IPS-NIHi7 (cell line): ENCODE measurements around the gene TMEM218.
A peak's percentile ranks its signal among the peaks of the same experiment; 100 is the strongest.
"Not testable (repeated sequence)": the region's sequence is repeated elsewhere in the genome, so short reads cannot be mapped to it uniquely, and the experiment has no call there.

ENCODE experiments used
- DNase-seq: peaks from one replicate; pipeline ENCODE4 v3.0.0; 2012; ENCODE audit warnings: mixed read lengths; ENCODE audit errors: extremely low spot score

The TMEM218 gene

DNA sequence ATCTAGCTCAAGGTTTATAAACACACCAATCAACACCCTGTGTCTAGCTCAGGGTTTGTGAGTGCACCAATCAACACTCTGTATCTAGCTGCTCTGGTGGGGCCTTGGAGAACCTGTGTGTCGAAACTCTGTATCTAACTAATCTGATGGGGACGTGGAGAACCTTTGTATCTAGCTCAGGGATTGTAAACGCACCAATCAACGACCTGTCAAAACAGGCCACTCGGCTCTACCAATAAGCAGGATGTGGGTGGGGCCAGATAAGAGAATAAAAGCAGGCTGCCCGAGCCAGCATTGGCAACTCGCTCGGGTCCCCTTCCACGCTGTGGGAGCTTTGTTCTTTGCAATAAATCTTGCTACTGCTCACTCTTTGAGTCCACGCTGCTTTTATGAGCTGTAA is 21.3 kb downstream of the TMEM218 start:
- not testable (repeated sequence) for DNase-seq

DNA sequence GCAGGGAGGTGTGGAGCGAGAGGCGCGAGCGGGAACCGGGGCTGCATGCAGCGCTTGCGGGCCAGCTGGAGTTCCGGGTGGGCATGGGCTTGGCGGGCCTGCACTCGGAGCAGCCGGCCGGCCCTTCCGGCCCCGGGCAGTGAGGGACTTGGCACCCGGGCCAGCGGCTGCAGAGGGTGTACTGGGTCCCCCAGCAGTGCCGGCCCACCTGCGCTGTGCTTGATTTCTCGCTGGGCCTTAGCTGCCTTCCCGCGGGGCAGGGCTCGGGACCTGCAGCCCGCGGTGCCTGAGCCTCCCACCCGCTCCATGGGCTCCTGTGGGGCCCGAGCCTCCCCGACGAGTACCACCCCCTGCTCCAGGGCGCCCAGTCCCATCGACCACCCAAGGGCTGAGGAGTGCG is 21.9 kb downstream of the TMEM218 start:
- DNase-seq = not testable (repeated sequence)

DNA sequence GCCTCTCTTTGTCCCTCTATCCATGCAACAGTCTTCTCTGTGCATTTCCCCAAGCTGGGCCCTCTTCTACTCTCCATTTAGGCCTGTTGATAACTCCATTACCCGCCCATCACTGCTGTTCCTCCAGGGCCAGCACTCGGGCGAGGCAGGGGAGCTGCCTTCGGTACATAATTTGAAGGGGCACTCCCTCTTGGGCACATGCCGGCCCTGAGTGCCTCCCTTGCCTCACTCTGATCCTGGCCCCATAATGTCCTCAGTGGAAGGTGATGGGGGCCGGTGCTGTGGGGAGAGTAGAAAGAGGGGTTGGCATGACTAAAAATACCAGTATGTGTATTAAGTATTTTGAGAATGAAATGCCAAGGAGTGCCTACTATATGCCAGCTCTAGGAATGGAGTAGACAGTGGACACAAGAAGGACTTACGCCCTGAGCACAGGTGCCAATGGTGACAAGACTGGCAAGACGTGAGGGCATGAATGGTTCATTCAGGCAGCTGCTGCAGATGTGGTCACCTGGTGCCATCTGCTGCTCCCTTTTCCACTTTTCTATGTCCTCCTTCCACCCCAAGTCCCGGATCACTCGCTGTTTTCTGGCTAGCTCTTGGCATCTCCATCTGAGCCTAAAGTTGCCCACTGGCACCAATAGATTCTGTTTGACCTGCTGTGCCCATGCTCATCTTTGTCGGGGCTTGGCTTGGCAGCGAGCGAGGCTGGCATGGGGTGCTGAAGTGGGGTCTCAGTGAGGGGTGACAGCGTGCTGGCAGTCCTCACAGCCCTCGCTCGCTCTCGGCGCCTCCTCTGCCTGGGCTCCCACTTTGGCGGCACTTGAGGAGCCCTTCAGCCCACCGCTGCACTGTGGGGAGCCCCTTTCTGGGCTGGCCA is 22.6 kb downstream of the TMEM218 start:
- DNase-seq = no peak

DNA sequence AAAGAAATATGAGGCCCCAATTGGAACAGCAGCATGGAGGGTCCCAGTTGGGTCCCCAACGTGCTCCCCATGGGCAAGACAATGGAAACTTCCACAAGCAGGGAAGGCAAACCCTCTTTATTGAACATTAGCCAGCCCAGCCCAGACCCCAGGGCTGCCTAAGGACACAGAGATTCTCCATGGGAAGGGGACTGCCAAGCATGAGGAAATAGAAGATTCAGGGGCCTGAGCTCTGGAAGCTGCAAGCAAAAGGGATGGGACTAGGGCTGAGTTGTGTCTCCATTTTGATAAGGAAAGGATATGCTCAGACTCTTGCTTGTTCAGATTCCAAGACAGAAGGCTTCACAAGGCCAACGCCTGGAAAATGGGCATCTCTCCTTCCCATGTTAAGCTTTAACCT is 23.3 kb downstream of the TMEM218 start:
- no peak for DNase-seq

DNA sequence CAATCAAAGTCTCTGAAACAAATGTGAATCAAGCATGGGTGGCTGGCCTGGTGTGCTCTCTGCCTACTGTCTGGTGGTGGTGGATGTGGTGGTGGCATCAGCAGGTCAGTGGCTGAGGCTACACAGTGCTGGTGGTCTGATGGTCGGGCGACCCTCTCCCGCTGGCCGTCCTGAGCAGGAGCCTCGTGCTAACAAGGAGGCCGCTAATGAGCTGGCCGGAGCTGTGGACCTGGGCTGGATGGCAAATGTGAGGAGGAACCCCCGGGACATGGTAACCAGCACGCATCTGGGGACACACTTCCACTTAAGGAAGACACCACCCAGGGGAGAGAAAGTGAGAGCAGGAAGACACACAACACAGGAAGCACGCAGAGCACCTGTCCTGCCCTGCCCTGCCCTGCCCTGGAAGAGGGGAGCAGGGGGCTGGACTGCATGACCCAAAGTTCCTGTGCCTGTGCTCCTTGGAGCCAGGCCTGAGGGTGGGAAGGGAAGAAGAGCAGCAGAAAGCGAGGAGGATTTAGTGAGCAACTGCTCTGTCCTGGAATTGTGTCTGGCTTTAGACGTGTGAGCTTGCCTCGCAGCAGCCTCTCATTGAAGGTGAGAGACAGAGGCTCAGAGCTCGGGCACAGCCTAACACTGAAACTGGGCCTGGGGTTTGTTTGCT is 24.7 kb downstream of the TMEM218 start:
- DNase-seq = no peak

DNA sequence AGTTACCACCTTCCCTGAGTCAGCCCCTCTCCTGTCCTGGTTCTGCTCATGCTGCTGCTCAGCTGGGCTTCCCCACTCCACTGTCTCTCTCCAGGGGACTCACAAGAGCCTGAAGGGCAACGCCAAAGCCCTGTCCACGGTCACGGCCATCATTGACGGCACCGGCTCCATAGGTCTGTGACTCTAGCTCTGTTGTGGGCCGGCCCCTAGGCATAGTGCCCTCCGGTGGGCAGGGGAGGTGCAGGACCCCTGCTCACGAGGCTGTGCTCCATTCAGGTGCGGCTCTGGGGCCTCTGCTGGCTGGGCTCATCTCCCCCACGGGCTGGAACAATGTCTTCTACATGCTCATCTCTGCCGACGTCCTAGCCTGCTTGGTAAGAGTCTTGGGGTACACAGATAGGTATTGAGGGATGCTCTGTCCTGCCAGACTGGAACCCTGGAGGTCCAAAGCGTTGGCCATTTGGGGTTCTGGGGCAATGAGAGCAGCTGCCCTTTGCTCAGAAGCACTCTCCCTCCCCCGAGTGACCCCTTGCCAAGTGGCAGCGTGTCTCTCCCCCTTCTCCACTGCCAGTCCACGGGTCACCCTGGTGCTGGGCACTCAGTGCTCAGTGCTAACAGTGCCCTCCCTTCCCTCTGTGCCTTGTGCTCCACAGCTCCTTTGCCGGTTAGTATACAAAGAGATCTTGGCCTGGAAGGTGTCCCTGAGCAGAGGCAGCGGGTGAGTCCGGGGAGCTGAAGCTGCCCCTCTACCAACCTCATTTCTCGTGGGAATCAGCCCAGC is 25.9 kb downstream of the TMEM218 start:
- peak; percentile 64 for DNase-seq

DNA sequence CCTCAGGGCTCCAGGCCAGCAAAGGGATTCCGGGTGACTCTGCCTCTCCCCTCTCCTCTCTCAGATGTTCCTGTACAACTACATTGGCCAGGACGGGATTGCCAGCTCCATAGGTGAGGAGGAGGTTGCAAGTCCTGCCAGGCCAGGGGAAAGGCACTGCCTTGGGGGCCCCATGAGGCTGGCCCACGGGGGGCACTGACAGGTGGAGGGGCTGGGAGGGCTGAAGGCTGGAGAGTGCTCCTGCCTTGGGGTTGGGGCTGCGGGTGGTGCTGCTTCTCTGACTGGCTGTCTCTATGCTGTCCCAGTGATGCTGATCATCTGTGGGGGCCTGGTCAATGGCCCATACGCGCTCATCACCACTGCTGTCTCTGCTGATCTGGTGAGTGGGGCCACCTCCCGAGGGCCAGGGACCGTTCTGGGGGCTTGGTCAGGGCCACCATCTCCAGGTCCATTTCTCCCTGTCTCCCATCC is 26.6 kb downstream of the TMEM218 start:
- DNase-seq = no peak

DNA sequence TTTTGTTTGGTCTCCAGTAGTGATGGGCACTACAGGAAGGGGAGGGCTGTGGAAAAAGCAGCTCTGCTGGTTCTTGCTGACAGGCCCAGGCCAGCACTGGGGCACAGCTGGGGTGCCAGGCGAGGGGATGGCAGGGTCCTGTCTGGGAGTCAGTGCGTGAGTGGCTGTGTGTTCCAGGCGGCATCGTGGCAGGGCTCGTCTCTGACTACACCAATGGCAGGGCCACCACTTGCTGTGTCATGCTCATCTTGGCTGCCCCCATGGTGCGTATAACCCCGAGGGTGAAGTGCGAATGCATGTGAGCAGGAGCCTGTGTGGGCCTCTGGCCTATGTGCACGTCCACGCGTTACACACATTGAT is 27.4 kb downstream of the TMEM218 start:
- no peak for DNase-seq

DNA sequence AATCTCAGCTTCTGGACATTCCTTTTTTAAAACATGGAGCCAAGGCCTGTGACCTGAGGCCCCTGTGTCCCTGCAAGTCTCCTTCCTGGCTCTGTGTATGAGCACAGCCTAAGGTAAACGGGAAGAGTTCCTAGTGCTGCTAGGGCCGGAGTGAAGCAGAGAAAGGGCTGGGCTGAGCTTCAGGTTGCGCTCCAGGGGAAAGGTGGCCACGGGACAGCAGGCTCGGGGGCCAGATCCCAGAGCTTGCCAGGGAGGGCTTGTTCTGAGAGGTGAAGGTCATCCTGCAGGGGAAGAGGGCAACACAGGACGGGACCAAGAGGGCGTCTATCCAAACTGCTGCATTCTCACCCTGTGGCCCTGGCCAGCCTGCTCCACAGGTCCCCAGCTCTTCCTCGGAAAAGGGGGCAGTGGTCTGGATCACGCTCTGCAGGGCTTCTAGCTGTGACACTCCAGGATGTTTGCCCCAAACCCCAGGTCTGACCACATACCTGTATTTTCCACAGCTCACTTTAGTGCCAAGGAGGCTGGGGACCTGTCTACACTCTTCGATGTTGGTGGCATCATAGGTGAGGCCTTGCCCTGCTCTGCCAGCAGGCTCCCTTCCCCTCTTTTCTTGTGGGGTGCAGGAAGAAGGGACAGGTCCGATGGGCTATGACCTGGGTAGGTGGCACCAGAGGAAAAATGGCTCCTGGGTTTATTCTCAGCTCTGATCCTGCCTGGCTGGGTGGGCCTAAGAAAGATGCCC is 27.9 kb downstream of the TMEM218 start:
- DNase-seq = no peak

DNA sequence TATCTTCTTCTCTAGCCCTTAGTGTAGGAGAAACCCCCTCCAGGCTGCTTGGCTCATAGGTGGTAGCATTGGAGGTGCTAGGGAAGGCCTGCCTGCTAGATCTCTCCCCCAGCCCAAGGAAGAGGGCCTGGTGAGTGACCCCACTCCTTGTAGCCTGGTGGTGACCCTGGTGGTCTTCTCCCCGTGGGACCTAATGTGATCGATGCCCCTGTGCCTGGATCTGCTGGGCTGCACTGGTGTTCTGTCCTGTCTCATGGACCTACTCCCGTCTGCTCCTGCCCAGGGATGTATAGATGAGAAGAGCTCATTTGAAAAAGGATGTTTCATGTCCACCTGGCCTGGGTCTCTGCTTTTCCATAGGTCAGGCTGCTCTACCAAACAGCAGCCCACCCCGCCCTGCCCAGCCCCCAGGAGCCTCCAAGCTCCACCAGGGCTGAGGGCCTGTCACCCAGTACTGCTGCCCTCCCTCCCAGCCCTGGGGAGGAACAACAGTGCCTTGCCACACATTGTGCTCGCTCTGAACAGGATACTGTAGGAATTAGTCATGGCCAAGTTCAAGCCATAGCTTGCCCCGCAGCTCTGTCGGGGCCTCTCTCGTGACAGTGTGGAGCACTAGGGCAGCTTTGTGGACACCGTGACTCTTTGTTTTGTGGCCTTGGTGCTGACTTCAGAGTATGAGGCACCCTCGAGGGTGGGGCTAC is 28.7 kb downstream of the TMEM218 start:
- DNase-seq = no peak

DNA sequence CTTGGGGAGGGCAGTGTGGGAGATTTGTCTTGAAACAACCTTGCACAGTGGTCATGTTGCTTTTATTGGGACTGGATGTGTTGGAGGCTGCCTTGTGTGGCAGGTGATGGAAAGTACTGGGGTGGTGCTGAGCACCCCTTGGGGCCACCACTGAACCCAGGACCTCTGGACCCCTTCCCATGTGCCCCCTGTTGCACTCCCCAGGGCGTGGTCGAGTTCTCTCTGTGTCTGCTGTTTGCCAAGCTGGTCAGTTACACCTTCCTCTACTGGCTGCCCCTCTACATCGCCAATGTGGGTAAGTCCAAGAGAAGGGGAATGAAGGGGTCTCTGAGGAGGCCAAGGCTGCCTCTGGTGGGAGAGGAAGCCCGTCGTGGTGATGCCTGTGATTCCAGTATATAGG is 29.4 kb downstream of the TMEM218 start:
- no peak for DNase-seq

DNA sequence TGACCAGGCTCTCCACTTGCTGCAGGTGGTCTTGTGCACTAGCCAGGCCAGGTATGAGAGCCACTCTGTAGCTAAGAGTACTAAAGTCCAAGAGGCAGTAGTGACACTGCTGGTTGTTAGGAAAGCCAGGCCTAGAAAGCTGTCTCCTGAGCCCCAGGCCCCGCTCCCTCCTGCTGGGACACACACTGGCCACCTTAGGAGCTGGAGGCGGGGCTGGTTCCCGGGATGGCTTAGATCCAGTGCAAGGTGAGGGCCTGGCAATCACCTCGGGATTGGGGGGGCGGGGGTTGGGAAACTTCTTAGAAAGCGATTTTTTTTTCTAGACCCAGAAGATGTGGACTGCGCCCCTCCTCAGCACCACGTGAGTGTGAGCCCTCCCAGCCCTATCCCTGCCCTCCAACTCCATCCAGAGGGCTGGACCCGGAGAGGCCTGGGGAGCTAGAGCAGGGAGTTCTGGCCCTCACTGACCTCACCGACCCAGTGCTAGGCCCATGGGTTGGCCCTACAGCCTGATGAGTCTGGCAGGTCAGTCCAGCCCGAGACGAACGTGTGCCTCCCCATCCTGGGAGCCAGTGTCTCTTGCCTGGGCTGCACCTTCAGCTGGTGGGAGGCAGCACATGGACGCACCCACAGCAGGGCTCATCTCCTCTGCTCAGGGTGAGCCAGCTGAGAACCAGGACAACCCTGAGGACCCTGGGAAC is 30.2 kb downstream of the TMEM218 start:
- no peak for DNase-seq

DNA sequence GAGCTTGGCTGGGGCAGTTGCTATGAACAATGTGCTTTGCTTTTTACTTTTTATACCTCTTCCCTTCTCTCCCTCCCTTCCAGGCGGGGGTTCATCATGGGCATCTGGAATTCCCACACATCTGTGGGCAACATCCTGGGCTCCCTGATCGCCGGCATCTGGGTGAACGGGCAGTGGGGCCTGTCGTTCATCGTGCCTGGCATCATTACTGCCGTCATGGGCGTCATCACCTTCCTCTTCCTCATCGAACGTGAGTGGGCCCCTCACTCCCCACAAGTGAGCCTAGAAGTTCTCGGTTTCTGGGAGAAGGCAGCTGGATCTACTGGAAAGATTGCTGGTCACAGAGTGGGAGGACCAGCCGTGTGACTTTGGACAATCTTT is 30.9 kb downstream of the TMEM218 start:
- no peak for DNase-seq

DNA sequence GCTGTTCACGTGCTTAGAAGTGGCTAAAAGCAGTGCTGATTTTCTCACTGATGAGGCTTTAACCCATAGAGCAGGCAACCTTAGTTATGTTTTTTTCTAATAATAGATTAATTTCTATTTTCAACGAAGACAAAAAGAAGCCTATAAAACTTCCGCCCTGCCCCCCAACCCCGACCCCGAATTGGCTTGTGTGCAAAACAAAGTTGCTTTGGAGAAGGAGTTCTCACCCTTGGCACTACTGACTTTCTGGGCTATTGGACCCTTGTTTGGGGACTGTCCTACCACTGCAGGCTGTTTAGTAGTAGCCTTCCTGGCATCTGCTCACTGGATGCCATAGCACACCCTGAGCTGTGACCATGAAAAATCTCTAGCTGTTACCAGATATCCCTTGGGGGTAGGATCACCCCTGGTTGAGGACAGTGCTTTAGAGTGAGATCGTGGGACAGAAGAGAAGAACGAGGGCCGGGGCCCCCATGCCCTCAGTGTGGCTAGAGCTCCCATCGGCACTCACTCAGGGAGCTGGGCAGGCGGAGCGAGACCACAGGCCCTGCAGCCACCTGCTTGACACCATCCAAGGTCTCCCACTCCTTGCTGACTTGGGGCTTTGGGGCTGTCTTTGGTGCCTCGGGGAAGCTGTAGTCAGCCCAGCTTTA is 31.4 kb downstream of the TMEM218 start:
- DNase-seq = no peak

DNA sequence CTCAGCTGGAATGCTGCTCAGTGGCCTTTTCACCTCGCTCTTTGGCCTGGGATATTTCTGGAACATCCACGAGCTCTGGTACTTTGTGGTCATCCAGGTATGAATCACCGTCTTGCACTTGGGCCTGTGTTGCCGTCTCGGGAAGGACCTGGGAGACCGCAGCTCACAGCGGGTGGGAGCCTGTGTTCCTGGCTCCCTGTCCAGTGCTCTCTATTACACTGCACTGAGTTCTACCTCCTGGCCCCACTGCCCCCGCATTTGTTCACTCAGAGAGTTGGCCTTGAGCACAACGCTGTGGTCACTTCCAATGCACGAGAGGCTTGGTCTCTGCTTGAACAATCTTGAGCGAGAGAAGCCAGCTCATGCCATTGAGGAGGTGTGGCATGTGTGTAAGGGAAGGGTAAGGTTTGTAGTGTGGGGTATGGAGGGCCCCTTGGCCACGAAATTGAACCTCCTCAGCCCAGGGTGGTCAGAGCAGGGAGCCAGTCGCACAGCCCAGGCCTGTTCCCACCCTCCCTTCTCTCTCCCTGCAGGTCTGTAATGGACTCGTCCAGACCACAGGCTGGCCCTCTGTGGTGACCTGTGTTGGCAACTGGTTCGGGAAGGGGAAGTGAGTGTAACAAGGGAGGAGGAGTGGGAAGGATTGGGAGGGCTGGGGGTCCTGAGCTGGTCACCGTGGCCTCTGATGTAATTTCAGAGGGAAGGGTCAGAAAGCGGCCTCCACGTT is 32.1 kb downstream of the TMEM218 start:
- no peak for DNase-seq

DNA sequence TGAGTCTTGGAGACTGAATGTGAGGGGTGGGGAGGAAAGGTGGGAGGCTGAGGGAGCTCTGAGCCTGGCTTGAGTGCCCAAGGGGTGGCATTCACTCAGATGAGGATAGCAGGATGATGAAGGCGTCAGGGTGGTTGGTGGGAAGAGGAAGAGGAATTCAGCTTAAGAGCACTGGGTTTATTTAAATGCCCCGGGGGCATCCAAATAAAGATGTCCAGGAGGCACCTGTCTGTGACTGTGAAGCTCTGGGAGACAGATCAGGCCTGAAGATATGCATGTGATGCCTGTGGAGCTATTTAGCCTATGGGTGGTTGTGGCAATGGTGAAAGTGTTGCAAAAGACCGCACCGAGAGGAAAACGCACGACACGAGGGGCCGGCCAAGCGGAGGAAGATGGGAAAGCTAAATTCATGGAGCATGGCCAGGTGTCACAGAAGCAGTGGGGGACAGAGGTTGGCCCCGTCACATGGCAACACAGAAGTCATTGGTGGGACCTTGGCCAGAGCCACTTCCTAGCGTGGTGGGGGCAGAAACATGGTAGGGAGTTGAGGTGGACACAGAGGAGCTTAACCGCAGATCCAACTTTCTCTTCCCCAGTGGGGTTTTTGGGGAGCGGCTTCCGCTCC is 32.8 kb downstream of the TMEM218 start:
- DNase-seq = no peak

DNA sequence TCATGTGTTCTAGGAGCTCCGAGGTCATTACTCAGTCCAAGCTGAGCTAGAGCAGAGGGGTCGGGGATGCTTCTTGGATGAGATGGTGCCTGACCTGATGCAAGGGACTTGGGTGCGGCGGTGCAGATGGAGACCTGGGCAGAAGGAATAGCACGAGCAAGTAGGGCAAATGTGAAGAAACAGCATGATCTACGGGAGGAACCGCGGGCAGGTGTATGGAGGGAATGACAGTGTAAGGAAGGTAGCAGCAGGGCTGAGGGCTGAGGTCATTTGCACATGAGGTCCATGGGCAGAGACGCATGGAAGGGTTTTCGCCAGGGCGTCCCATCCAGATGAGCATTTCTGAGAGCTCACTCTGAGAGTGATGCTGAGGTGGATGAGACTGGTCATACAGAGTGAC is 33.4 kb downstream of the TMEM218 start:
- no peak for DNase-seq

DNA sequence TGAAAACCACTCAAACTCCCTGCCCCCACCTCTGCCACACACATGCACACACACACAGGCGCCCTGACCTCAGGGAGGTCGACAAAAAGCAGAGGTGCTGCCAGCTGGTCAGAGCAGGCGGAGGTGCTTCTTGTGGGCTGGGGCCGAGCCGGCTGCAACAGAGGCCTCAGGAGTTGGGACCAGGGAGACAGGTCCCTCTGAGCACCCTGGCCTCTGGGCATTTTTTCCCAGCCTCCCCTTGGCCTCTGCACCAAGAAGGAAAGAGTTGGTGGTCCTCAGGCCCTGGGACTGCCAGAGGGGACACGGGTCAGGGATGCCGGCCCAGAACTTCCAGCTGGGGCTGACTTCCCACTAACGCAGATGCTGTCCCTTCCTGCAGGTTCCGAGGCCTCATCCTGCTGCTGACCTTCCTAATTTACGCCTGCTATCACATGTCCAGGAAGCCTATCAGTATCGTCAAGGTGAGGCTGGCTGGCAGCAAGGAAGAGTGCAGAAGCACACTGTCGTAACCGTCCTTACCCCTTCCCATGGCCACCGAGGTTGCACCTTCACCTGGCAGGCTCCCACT is 35.0 kb downstream of the TMEM218 start:
- no peak for DNase-seq
